Measurements from ENCODE around the gene HLA-B.

DNA sequence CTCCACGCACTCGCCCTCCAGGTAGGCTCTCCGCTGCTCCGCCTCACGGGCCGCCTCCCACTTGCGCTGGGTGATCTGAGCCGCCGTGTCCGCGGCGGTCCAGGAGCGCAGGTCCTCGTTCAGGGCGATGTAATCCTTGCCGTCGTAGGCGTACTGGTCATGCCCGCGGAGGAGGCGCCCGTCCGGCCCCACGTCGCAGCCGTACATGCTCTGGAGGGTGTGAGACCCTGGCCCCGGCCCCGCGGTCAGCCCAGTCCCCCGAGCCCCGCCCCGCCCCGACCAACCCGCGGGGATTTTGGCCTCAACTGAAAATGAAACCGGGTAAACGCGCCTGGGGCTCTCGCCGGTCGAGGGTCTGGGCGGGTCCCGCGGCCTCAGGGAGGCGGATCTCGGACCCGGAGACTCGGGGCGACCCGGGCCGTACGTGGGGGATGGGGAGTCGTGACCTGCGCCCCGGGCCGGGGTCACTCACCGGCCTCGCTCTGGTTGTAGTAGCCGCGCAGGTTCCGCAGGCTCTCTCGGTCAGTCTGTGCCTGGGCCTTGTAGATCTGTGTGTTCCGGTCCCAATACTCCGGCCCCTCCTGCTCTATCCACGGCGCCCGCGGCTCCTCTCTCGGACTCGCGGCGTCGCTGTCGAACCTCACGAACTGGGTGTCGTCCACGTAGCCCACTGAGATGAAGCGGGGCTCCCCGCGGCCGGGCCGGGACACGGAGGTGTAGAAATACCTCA lies 598 bp downstream of the HLA-B start:
- no peak for TF ChIP-seq CTCF (IDR thresholded peaks at IDR 0.05)
- no peak for TF ChIP-seq FOXJ3 (CRISPR knock-in tag; IDR thresholded peaks at IDR 0.05; ENCODE audit: borderline replicate concordance)
- no peak for TF ChIP-seq MAX (CRISPR knock-in tag; IDR thresholded peaks at IDR 0.05)
- TF ChIP-seq, protein P1, sequence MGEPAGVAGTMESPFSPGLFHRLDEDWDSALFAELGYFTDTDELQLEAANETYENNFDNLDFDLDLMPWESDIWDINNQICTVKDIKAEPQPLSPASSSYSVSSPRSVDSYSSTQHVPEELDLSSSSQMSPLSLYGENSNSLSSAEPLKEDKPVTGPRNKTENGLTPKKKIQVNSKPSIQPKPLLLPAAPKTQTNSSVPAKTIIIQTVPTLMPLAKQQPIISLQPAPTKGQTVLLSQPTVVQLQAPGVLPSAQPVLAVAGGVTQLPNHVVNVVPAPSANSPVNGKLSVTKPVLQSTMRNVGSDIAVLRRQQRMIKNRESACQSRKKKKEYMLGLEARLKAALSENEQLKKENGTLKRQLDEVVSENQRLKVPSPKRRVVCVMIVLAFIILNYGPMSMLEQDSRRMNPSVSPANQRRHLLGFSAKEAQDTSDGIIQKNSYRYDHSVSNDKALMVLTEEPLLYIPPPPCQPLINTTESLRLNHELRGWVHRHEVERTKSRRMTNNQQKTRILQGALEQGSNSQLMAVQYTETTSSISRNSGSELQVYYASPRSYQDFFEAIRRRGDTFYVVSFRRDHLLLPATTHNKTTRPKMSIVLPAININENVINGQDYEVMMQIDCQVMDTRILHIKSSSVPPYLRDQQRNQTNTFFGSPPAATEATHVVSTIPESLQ (CRISPR knock-in tag; IDR thresholded peaks at IDR 0.05), result no peak
- TF ChIP-seq PREB (CRISPR knock-in tag; IDR thresholded peaks at IDR 0.05; ENCODE audit: borderline replicate concordance), result no peak
- TF ChIP-seq MYBL2 (CRISPR knock-in tag; IDR thresholded peaks at IDR 0.05), result no peak
- no peak for TF ChIP-seq ATF1 (CRISPR knock-in tag; IDR thresholded peaks at IDR 0.05)
- no peak for TF ChIP-seq FOXK1 (CRISPR knock-in tag; IDR thresholded peaks at IDR 0.05)
- TF ChIP-seq CREB1 (CRISPR knock-in tag; IDR thresholded peaks at IDR 0.05), result no peak
- TF ChIP-seq SP1 (CRISPR knock-in tag; conservative IDR thresholded peaks at IDR 0.05), result no peak
